GM12864 (cell line): ENCODE measurements around the gene ETV6.
A peak's percentile ranks its signal among the peaks of the same experiment; 100 is the strongest.

Experiments used
- DNase-seq: peaks from one replicate; pipeline ENCODE4 v3.0.0-alpha.2; 2011; ENCODE audit warnings: low read depth
- H3K4me3 ChIP-seq: 2 replicates; pipeline ENCODE4 v1.5.1; 2011; ENCODE audit warnings: mild to moderate bottlenecking, low read depth, low read length, control low read depth
- TF ChIP-seq, protein P1 (sequence below): IDR thresholded peaks from 2 replicates; pipeline ENCODE4 v1.5.1; 2011; ENCODE audit warnings: low read depth, mild to moderate bottlenecking, moderate library complexity, low read length, control low read depth, inconsistent platforms; ENCODE audit errors: missing control alignments

Gene ETV6

GRCh38 chr12:11724888-11725311 lies 75.4 kb downstream of the ETV6 start:
- TF ChIP-seq, protein P1, sequence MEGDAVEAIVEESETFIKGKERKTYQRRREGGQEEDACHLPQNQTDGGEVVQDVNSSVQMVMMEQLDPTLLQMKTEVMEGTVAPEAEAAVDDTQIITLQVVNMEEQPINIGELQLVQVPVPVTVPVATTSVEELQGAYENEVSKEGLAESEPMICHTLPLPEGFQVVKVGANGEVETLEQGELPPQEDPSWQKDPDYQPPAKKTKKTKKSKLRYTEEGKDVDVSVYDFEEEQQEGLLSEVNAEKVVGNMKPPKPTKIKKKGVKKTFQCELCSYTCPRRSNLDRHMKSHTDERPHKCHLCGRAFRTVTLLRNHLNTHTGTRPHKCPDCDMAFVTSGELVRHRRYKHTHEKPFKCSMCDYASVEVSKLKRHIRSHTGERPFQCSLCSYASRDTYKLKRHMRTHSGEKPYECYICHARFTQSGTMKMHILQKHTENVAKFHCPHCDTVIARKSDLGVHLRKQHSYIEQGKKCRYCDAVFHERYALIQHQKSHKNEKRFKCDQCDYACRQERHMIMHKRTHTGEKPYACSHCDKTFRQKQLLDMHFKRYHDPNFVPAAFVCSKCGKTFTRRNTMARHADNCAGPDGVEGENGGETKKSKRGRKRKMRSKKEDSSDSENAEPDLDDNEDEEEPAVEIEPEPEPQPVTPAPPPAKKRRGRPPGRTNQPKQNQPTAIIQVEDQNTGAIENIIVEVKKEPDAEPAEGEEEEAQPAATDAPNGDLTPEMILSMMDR, result no peak
- no peak overlapping the region for H3K4me3 ChIP-seq
- no peak for DNase-seq

GRCh38 chr12:11725686-11726085 lies 76.2 kb downstream of the ETV6 start:
- DNase-seq, result no peak
- H3K4me3 ChIP-seq, result no peak overlapping the region
- TF ChIP-seq, protein P1, result no peak

DNA sequence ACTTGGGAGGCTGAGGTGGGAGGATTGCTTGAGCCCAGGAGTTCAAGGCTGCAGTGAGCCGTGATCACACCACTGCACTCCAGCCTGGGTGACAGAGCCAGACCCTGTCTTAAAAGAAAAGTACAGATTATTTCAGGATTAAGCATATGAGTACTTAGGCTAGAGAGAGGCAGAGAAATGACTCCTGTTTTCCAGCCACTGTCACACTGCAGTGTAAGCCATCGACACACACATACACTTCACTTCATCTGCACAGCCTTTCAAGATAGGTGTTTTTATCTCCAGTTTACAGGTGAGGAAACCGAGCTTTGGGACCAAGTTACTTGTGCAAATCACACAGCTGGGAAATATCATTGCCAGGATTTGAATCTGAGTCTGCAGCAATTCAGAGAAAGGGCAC lies 77.2 kb downstream of the ETV6 start:
- no peak overlapping the region for H3K4me3 ChIP-seq
- TF ChIP-seq, protein P1, result no peak
- DNase-seq, result no peak

DNA sequence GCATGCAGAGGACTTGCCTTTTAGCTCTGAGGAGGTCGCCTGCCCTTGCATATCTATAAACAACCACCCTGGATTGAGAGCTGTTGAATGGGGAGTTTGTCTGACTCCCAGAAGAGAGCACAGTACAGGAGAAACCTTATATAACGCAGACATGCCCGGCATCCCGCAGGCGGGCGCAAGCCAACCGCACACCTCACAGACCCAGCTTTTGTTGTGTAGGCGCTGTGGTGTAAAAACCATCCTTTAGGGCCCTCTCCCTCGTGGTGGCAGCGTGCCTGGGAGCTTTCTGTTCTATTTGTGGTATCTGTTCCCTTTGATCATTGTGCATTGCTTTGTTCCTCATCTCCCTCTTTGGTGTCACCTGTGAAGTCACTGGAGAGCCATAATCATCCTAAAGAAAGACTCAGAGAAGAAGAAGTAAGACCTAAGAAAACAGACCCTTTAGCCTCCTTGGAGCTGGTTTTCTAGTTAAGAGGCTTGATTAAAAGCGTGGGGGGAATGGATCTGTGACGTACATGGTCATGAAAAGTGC lies 77.7 kb downstream of the ETV6 start:
- no peak for DNase-seq

GRCh38 chr12:11728154-11728755 lies 78.8 kb downstream of the ETV6 start:
- TF ChIP-seq, protein P1, result no peak
- H3K4me3 ChIP-seq, result no peak overlapping the region
- DNase-seq, result no peak

More for the DNA sequence above, 77.7 kb downstream of the ETV6 start:
- TF ChIP-seq, protein P1, result no peak
- no peak overlapping the region for H3K4me3 ChIP-seq

GRCh38 chr12:11729008-11729407 lies 79.5 kb downstream of the ETV6 start:
- TF ChIP-seq, protein P1, result no peak
- H3K4me3 ChIP-seq, result no peak overlapping the region
- DNase-seq, result peak; percentile 56
